ENCODE measurements around the gene CSNK2A1. TPM values are rescaled to one million over a fixed set of nuclear protein-coding genes. Genes with fewer than 3 reads are reported as not detected.
"Not testable (repeated sequence)": the region's sequence is repeated elsewhere in the genome, so short reads cannot be mapped to it uniquely, and the experiment has no call there.

The CSNK2A1 gene
- total RNA-seq, 6 donors from 2014 or later = 54.4 to 111 (median 79.8) TPM

GRCh38 chr20:588476-588875 lies 44.9 kb upstream of the CSNK2A1 start:
- no peak for ATAC-seq (ENCODE audit: low FRiP score in 2 of 2)
- WGBS, 2 donors = 45 to 52% methylated on average over 3 of the region's 3 CpGs

GRCh38 chr20:584971-585301 lies 41.3 kb upstream of the CSNK2A1 start:
- H3K4me3 ChIP-seq = no peak overlapping the region
- no peak for TF ChIP-seq POLR2AphosphoS5 (IDR thresholded peaks at IDR 0.05)
- no peak overlapping the region for H3K27ac ChIP-seq
- WGBS, 2 donors = 79 to 85% methylated on average over 7 of the region's 7 CpGs
- no peaks in the 10 kb centered on the region for H3K4me1 ChIP-seq
- H3K27me3 ChIP-seq = no peaks in the 10 kb centered on the region
- ATAC-seq (ENCODE audit: low FRiP score in 2 of 2) (no peak), DNase-seq (no peak)
- no peaks in the 10 kb centered on the region for H3K36me3 ChIP-seq
- no peaks in the 10 kb centered on the region for H3K9me3 ChIP-seq

More at GRCh38 chr20:588476-588875, 44.9 kb upstream of the CSNK2A1 start:
- TF ChIP-seq POLR2A (IDR thresholded peaks at IDR 0.05) = no peak
- TF ChIP-seq CTCF (IDR thresholded peaks at IDR 0.05) = no peak
- no peak for TF ChIP-seq POLR2AphosphoS5 (IDR thresholded peaks at IDR 0.05)
- no peak for TF ChIP-seq EP300 (IDR thresholded peaks at IDR 0.05)
- Histone ChIP-seq H3K27me3 (no peaks in the 10 kb centered on the region), H3K4me3 (no peak overlapping the region), H3K4me1 (no peaks in the 10 kb centered on the region), H3K9me3 (no peaks in the 10 kb centered on the region), H3K36me3 (no peaks in the 10 kb centered on the region), H3K27ac (no peak overlapping the region)
- no peak for DNase-seq

GRCh38 chr20:584161-584970 lies 40.8 kb upstream of the CSNK2A1 start:
- no peak for ATAC-seq (ENCODE audit: low FRiP score in 2 of 2)
- Histone ChIP-seq H3K27me3 (no peaks in the 10 kb centered on the region), H3K27ac (no peak overlapping the region), H3K36me3 (no peaks in the 10 kb centered on the region), H3K9me3 (no peaks in the 10 kb centered on the region), H3K4me3 (no peak overlapping the region), H3K4me1 (no peaks in the 10 kb centered on the region)
- no peak for DNase-seq
- WGBS, 2 donors = 84% methylated on average over 8 of the region's 8 CpGs
- TF ChIP-seq EP300 (IDR thresholded peaks at IDR 0.05) (no peak), POLR2AphosphoS5 (IDR thresholded peaks at IDR 0.05) (no peak), CTCF (IDR thresholded peaks at IDR 0.05) (no peak), POLR2A (IDR thresholded peaks at IDR 0.05) (no peak)

GRCh38 chr20:582204-582603 lies 38.6 kb upstream of the CSNK2A1 start:
- Histone ChIP-seq H3K9me3 (no peaks in the 10 kb centered on the region), H3K27ac (no peak overlapping the region), H3K4me3 (no peak overlapping the region), H3K36me3 (no peaks in the 10 kb centered on the region), H3K27me3 (no peaks in the 10 kb centered on the region), H3K4me1 (no peaks in the 10 kb centered on the region)
- ATAC-seq (ENCODE audit: low FRiP score in 2 of 2) = no peak
- WGBS, 2 donors = 69 to 82% methylated on average over 4 to 5 of the region's 5 CpGs
- no peak for DNase-seq
- TF ChIP-seq EP300 (IDR thresholded peaks at IDR 0.05) = no peak
- no peak for TF ChIP-seq CTCF (IDR thresholded peaks at IDR 0.05)
- no peak for TF ChIP-seq POLR2A (IDR thresholded peaks at IDR 0.05)
- no peak for TF ChIP-seq POLR2AphosphoS5 (IDR thresholded peaks at IDR 0.05)

- H3K27ac ChIP-seq; H3K4me3 ChIP-seq; H3K9me3 ChIP-seq; H3K36me3 ChIP-seq; H3K27me3 ChIP-seq; H3K4me1 ChIP-seq; ATAC-seq (ENCODE audit: low FRiP score in 2 of 2); DNase-seq: not testable (repeated sequence)
- WGBS, 2 donors = 79 to 82% methylated on average over 7 to 8 of the region's 8 CpGs
These were observed 35.5 kb upstream of the CSNK2A1 start for GRCh38 chr20:578940-579690.
